Transverse colon (tissue), 4 donors: ENCODE measurements around the gene GALNT10. TPM values are rescaled to one million over a fixed set of nuclear protein-coding genes. Genes with fewer than 3 reads are reported as not detected.

Source experiments
- DNase-seq: peaks from one replicate; pipeline ENCODE4 v3.0.0-alpha.2; 2019
- H3K27ac ChIP-seq, 4 donors: fragments of 200-600 bp; sonication (generic); 2 replicates each; pipeline ENCODE4 v1.5.1; 2016 to 2018; ENCODE audit warnings: inconsistent platforms in 4 of 4
- H3K27me3 ChIP-seq: fragments of 200-600 bp; sonication (generic); 2 replicates; pipeline ENCODE4 v1.5.1; 2017; ENCODE audit warnings: inconsistent platforms
- H3K36me3 ChIP-seq, 4 donors: fragments of 200-600 bp; sonication (generic); 2 replicates each; pipeline ENCODE4 v1.5.1; 2017 to 2019; ENCODE audit warnings: inconsistent platforms in 4 of 4
- H3K4me1 ChIP-seq, 4 donors: fragments of 200-600 bp; sonication (generic); 2 replicates each; pipeline ENCODE4 v1.5.1; 2017 to 2020; ENCODE audit warnings: inconsistent platforms in 4 of 4
- H3K4me3 ChIP-seq, 4 donors: fragments of 200-600 bp; sonication (generic); 1 replicate in 1 of 4; 2 replicates in 3 of 4; pipeline versions ENCODE4 v1.5.1 to v1.6.1; 2017 to 2019; ENCODE audit warnings: inconsistent platforms in 4 of 4
- H3K9me3 ChIP-seq, 2 donors: fragments of 200-600 bp; sonication (generic); 2 replicates each; pipeline ENCODE4 v1.5.1; 2017 to 2019; ENCODE audit warnings: inconsistent platforms in 2 of 2
- CTCF ChIP-seq, 5 experiments: fragments of 200-600 bp in 3 of 5; fragments of 450-650 bp in 2 of 5; sonication (generic) in 3 of 5; IDR thresholded peaks; 1 replicate in 2 of 5; 2 replicates in 3 of 5; pipeline ENCODE4 v1.5.1; 2016 to 2017; ENCODE audit warnings: antibody characterized with exemption in 5 of 5, inconsistent platforms in 3 of 5, mild to moderate bottlenecking in 2 of 5, moderate library complexity in 1 of 5
- EP300 ChIP-seq: sonication (generic); formaldehyde crosslinking; IDR thresholded peaks from one replicate; pipeline ENCODE4 v1.6.1; 2017; ENCODE audit warnings: antibody characterized with exemption, low read depth
- POLR2A ChIP-seq: fragments of 450-650 bp; IDR thresholded peaks from one replicate; pipeline ENCODE4 v1.6.1; 2016; ENCODE audit warnings: antibody characterized with exemption, mild to moderate bottlenecking, moderate library complexity
- POLR2AphosphoS5 ChIP-seq, 3 donors: sonication (generic); formaldehyde crosslinking; IDR thresholded peaks; one replicate each; pipeline ENCODE4 v1.6.1; 2016; ENCODE audit warnings: antibody characterized with exemption in 3 of 3
- WGBS, 2 donors: methylation state at CpG; one replicate each; pipeline ENCODE4 v1.1.5; 2018; ENCODE audit warnings: low coverage in 1 of 2; 5-methylcytosine and 5-hydroxymethylcytosine counted together
- in situ Hi-C, 4 donors: fragments of 200-750 bp; cut with MboI; loops; one replicate each; pipeline versions ENCODE4 v1.15.0 to v1.15.1; 2017; ENCODE audit warnings: low sequenced_read_pairs in 3 of 4, low pct_ligation_motif_present in 1 of 4, low pct_unique_long_range_greater_than_20kb in 1 of 4
- intact Hi-C: fragments of 100-400 bp; cut with DNase I; formaldehyde crosslinking; loops from one replicate; pipeline ENCODE4 v1.15.1; 2023; ENCODE audit warnings: low total_unique reads
- total RNA-seq, 4 donors: library from RNA; depleted of rRNA; stranded (reverse); fragments of >200 nt; gene quantifications; one replicate each; pipeline ENCODE4 v1.1.0, GENCODE V29; 2016

GALNT10 gene
- total RNA-seq, 4 donors from 2014 or later, result 18.7 to 142 (median 39.3) TPM

GRCh38 chr5:154390096-154390495 is 199.6 kb downstream of the GALNT10 start:
- H3K9me3 ChIP-seq, result no peaks in the 10 kb centered on the region
- no peak overlapping the region for H3K4me3 ChIP-seq
- no peak for DNase-seq
- WGBS, 2 donors, result 82 to 91% methylated on average over 3 to 8 of the region's 8 CpGs
- H3K4me1 ChIP-seq, result peaks cover 0 to 8% (median 2%) of the 10 kb centered on the region in 4 donors
- no peaks in the 10 kb centered on the region for H3K36me3 ChIP-seq
- no peak overlapping the region for H3K27ac ChIP-seq
- H3K27me3 ChIP-seq, result no peaks in the 10 kb centered on the region
- intact Hi-C loops (no loop called here), in situ Hi-C loops (no loop called here)
- TF ChIP-seq POLR2AphosphoS5 (IDR thresholded peaks at IDR 0.05) (no peak), CTCF (IDR thresholded peaks at IDR 0.05) (no peak), POLR2A (no peak), EP300 (no peak)

- intact Hi-C loops, result no loop called here
- H3K27ac ChIP-seq, result no peak overlapping the region
- in situ Hi-C loops, result no loop called here
Measured at GRCh38 chr5:154390746-154391359, 200.3 kb downstream of the GALNT10 start.

GRCh38 chr5:154391788-154392187 is 201.3 kb downstream of the GALNT10 start:
- Histone ChIP-seq H3K4me1 (peaks cover 0 to 8% (median 2%) of the 10 kb centered on the region in 4 donors), H3K9me3 (no peaks in the 10 kb centered on the region), H3K36me3 (no peaks in the 10 kb centered on the region), H3K27me3 (no peaks in the 10 kb centered on the region), H3K4me3 (no peak overlapping the region), H3K27ac (no peak overlapping the region)
- TF ChIP-seq POLR2A (no peak), POLR2AphosphoS5 (IDR thresholded peaks at IDR 0.05) (no peak), EP300 (no peak), CTCF (IDR thresholded peaks at IDR 0.05) (no peak)
- no peak for DNase-seq
- intact Hi-C loops, result no loop called here
- 98% methylated on average over 2 of the region's 2 CpGs; no CpG with 5 or more reads in 1 of the 2 donors for WGBS, 2 donors
- in situ Hi-C loops, result no loop called here

More at GRCh38 chr5:154390746-154391359, 200.3 kb downstream of the GALNT10 start:
- no peak for DNase-seq
- Histone ChIP-seq H3K9me3 (no peaks in the 10 kb centered on the region), H3K27me3 (no peaks in the 10 kb centered on the region), H3K4me3 (no peak overlapping the region), H3K4me1 (peaks cover 0 to 8% (median 2%) of the 10 kb centered on the region in 4 donors), H3K36me3 (no peaks in the 10 kb centered on the region)
- no peak for TF ChIP-seq EP300
- no peak for TF ChIP-seq POLR2AphosphoS5 (IDR thresholded peaks at IDR 0.05)
- no peak for TF ChIP-seq CTCF (IDR thresholded peaks at IDR 0.05)
- TF ChIP-seq POLR2A, result no peak
- 85 to 91% methylated on average over 3 to 7 of the region's 7 CpGs for WGBS, 2 donors

- H3K36me3 ChIP-seq, result no peaks in the 10 kb centered on the region
- in situ Hi-C loops, result no loop called here
- WGBS, 2 donors, result 85% methylated on average over 3 of the region's 3 CpGs; no CpG with 5 or more reads in 1 of the 2 donors
- H3K4me1 ChIP-seq, result peaks cover 0 to 19% (median 2%) of the 10 kb centered on the region in 4 donors
- intact Hi-C loops, result no loop called here
- no peak for TF ChIP-seq CTCF (IDR thresholded peaks at IDR 0.05)
- TF ChIP-seq EP300, result no peak
- TF ChIP-seq POLR2A, result no peak
- no peak for TF ChIP-seq POLR2AphosphoS5 (IDR thresholded peaks at IDR 0.05)
- DNase-seq, result no peak
- no peaks in the 10 kb centered on the region for H3K27me3 ChIP-seq
- no peaks in the 10 kb centered on the region for H3K9me3 ChIP-seq
- no peak overlapping the region for H3K27ac ChIP-seq
- H3K4me3 ChIP-seq, result no peak overlapping the region
Measured at GRCh38 chr5:154393850-154394249, 203.3 kb downstream of the GALNT10 start.
